HEK293 (cell line): Measurements from ENCODE around the gene WDR77.

Experiments
- CTCF ChIA-PET: fragments of 350-600 bp; formaldehyde crosslinking; extraction: SDS; loops from one replicate; lab custom pipeline; 2021; ENCODE audit warnings: antibody characterized with exemption; lab: Yijun Ruan, JAX
- POLR2A ChIA-PET: fragments of 300-600 bp; formaldehyde crosslinking; extraction: SDS; loops from one replicate; lab custom pipeline; 2020; ENCODE audit warnings: antibody characterized with exemption, inconsistent platforms; lab: Yijun Ruan, JAX
- H3K27ac ChIP-seq: fragments of 200-500 bp; sonication (Bioruptor generic); 2 replicates; pipeline ENCODE4 v1.5.1; 2014; ENCODE audit warnings: low read depth, low read length, control low read depth, inconsistent platforms; ENCODE audit errors: extremely low read depth
- H3K36me3 ChIP-seq, 2 experiments: fragments of 200-500 bp in 1 of 2; sonication (Bioruptor generic) in 1 of 2; 1 replicate in 1 of 2; 2 replicates in 1 of 2; pipeline ENCODE4 v1.5.1; 2014 to 2017; ENCODE audit warnings: inconsistent platforms in 2 of 2, low read length in 2 of 2; ENCODE audit not compliant: control insufficient read depth in 2 of 2, insufficient read depth in 1 of 2
- H3K4me1 ChIP-seq: fragments of 200-500 bp; sonication (Bioruptor generic); 2 replicates; pipeline ENCODE4 v1.5.1; 2014; ENCODE audit warnings: mild to moderate bottlenecking, low read length, inconsistent platforms; ENCODE audit not compliant: control insufficient read depth, insufficient read depth
- H3K4me3 ChIP-seq: 2 replicates; pipeline ENCODE4 v1.5.1; 2011; ENCODE audit warnings: low read depth, mild to moderate bottlenecking, control low read depth, low read length, moderate library complexity
- H3K9me3 ChIP-seq: fragments of 200-500 bp; sonication (Bioruptor generic); 2 replicates; pipeline ENCODE4 v1.5.1; 2014; ENCODE audit warnings: low read depth, low read length, inconsistent platforms; ENCODE audit not compliant: control insufficient read depth, insufficient read depth
- GLI4 ChIP-seq: fragments of 450-650 bp; formaldehyde crosslinking; IDR thresholded peaks from 2 replicates; pipeline ENCODE4 v1.5.1; 2016; ENCODE audit warnings: missing biosample characterization, missing genetic modification characterization
- KLF10 ChIP-seq: fragments of 450-650 bp; IDR thresholded peaks from 2 replicates; pipeline ENCODE4 v1.5.1; 2018; ENCODE audit warnings: missing biosample characterization, mild to moderate bottlenecking, missing genetic modification characterization
- KLF8 ChIP-seq: fragments of 450-650 bp; formaldehyde crosslinking; IDR thresholded peaks from 2 replicates; pipeline ENCODE4 v1.5.1; 2016; ENCODE audit warnings: missing biosample characterization, missing genetic modification characterization
- OSR2 ChIP-seq: fragments of 450-650 bp; formaldehyde crosslinking; IDR thresholded peaks from 2 replicates; pipeline ENCODE4 v1.5.1; 2016; ENCODE audit warnings: missing biosample characterization, missing genetic modification characterization
- PRDM1 ChIP-seq: fragments of 450-650 bp; formaldehyde crosslinking; IDR thresholded peaks from 2 replicates; pipeline ENCODE4; 2016; ENCODE audit warnings: missing biosample characterization, missing genetic modification characterization
- RBAK ChIP-seq: fragments of 450-650 bp; formaldehyde crosslinking; IDR thresholded peaks from 2 replicates; pipeline ENCODE4 v1.5.1; 2016; ENCODE audit warnings: missing biosample characterization, missing genetic modification characterization
- SP3 ChIP-seq: fragments of 450-650 bp; formaldehyde crosslinking; IDR thresholded peaks from 2 replicates; pipeline ENCODE4 v1.5.1; 2016; ENCODE audit warnings: missing biosample characterization, missing genetic modification characterization
- TRIM28 ChIP-seq: IDR thresholded peaks from 2 replicates; pipeline ENCODE4 v1.6.1; 2011; ENCODE audit warnings: low read length, control low read depth, borderline replicate concordance
- ZBTB1 ChIP-seq: fragments of 450-650 bp; formaldehyde crosslinking; IDR thresholded peaks from 2 replicates; pipeline ENCODE4 v1.5.1; 2016; ENCODE audit warnings: missing biosample characterization, missing genetic modification characterization
- ZNF10 ChIP-seq: fragments of 450-650 bp; formaldehyde crosslinking; IDR thresholded peaks from 2 replicates; pipeline ENCODE4 v1.5.1; 2017; ENCODE audit warnings: missing biosample characterization, missing genetic modification characterization
- ZNF157 ChIP-seq: fragments of 450-650 bp; formaldehyde crosslinking; IDR thresholded peaks from 2 replicates; pipeline ENCODE4 v1.5.1; 2016; ENCODE audit warnings: missing biosample characterization, missing genetic modification characterization
- ZNF16 ChIP-seq: fragments of 450-650 bp; formaldehyde crosslinking; IDR thresholded peaks from 2 replicates; pipeline ENCODE4 v1.5.1; 2016; ENCODE audit warnings: low read depth, missing biosample characterization, missing genetic modification characterization
- ZNF23 ChIP-seq: fragments of 450-650 bp; formaldehyde crosslinking; IDR thresholded peaks from 2 replicates; pipeline ENCODE4 v1.5.1; 2016; ENCODE audit warnings: missing biosample characterization, missing genetic modification characterization, borderline replicate concordance
- ZNF394 ChIP-seq: fragments of 450-650 bp; formaldehyde crosslinking; IDR thresholded peaks from 2 replicates; pipeline ENCODE4 v1.5.1; 2016; ENCODE audit warnings: missing biosample characterization, missing genetic modification characterization, mild to moderate bottlenecking, moderate library complexity, borderline replicate concordance
- ZNF404 ChIP-seq: fragments of 450-650 bp; formaldehyde crosslinking; IDR thresholded peaks from 2 replicates; pipeline ENCODE4 v1.5.1; 2017; ENCODE audit warnings: missing biosample characterization, missing genetic modification characterization
- ZNF433 ChIP-seq: fragments of 450-650 bp; formaldehyde crosslinking; IDR thresholded peaks from 2 replicates; pipeline ENCODE4 v1.5.1; 2016; ENCODE audit warnings: missing biosample characterization, missing genetic modification characterization, low read depth
- ZNF514 ChIP-seq: fragments of 450-650 bp; formaldehyde crosslinking; IDR thresholded peaks from 2 replicates; pipeline ENCODE4 v1.5.1; 2016; ENCODE audit warnings: missing biosample characterization, missing genetic modification characterization
- ZNF530 ChIP-seq: fragments of 450-650 bp; formaldehyde crosslinking; IDR thresholded peaks from 2 replicates; pipeline ENCODE4 v1.5.1; 2016; ENCODE audit warnings: low read depth, missing biosample characterization, missing genetic modification characterization
- ZNF548 ChIP-seq: fragments of 450-650 bp; formaldehyde crosslinking; IDR thresholded peaks from 2 replicates; pipeline ENCODE4 v1.5.1; 2016; ENCODE audit warnings: missing biosample characterization, missing genetic modification characterization
- ZNF555 ChIP-seq: fragments of 450-650 bp; formaldehyde crosslinking; conservative IDR thresholded peaks from 2 replicates; pipeline ENCODE4 v1.5.1; 2017; ENCODE audit warnings: missing biosample characterization, mild to moderate bottlenecking, missing genetic modification characterization, inconsistent platforms
- ZNF596 ChIP-seq: fragments of 450-650 bp; IDR thresholded peaks from 2 replicates; pipeline ENCODE4 v1.5.0; 2018; ENCODE audit warnings: missing biosample characterization, mild to moderate bottlenecking, missing genetic modification characterization, moderate library complexity
- ZNF624 ChIP-seq: fragments of 450-650 bp; formaldehyde crosslinking; IDR thresholded peaks from 2 replicates; pipeline ENCODE4 v1.5.1; 2017; ENCODE audit warnings: missing biosample characterization, missing genetic modification characterization
- ZNF791 ChIP-seq: fragments of 450-650 bp; formaldehyde crosslinking; IDR thresholded peaks from 2 replicates; pipeline ENCODE4 v1.5.1; 2016; ENCODE audit warnings: missing biosample characterization, missing genetic modification characterization
- TF ChIP-seq, protein P1 (sequence below): fragments of 450-650 bp; formaldehyde crosslinking; IDR thresholded peaks from 2 replicates; pipeline ENCODE4 v1.5.1; 2016; ENCODE audit warnings: missing biosample characterization, missing genetic modification characterization
- TF ChIP-seq, protein P2 (sequence below): fragments of 450-650 bp; formaldehyde crosslinking; IDR thresholded peaks from 2 replicates; pipeline ENCODE4 v1.5.1; 2017; ENCODE audit warnings: missing biosample characterization, missing genetic modification characterization
- TF ChIP-seq, protein P3 (sequence below): fragments of 450-650 bp; formaldehyde crosslinking; IDR thresholded peaks from 2 replicates; pipeline ENCODE4 v1.5.1; 2016; ENCODE audit warnings: missing biosample characterization, missing genetic modification characterization

WDR77 gene

DNA sequence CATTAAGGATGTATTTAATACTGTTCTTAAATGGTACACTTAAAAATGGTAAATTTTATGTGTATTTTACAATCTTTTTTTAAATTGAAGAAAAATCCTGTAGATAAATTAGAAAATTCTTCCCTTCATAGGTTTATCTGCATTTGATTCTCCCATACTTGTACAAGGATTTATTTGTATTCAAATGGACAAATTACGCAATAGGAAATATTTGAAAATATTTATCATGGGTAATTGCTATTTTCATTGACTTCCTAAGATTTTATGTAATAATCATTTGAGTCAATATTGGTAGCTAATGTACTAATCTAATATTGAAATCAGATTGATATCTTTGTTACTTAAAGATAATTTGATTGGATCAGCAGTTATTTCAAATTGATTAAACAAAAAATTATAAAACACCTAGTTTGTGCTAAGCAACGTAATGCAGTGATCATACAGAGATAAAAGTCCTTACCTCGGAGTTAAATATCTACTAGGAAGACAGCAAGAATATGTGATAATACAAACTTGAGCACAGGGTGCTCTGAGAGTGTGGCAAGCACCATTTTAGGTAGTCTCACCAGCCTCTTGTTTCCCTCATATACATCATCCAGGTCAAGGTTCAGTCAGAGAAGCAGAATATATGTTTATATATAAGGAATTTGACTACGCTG is 13.4 kb upstream of the WDR77 start:
- CTCF ChIA-PET, result interaction anchor here (0.6 to 1.5 kb wide), 4 partner anchors 9 to 992 kb away, joined by 3 to 4 read pairs (median 4); no protein-coding TSS in a partner anchor
- Histone ChIP-seq H3K9me3 (no peaks in the 10 kb centered on the region), H3K4me1 (peaks cover 3% of the 10 kb centered on the region; the same call in 1 of the 2 replicates), H3K27ac (no peak overlapping the region), H3K4me3 (no peak overlapping the region), H3K36me3 (peaks cover 22 to 54% of the 10 kb centered on the region in 2 experiments)
- TF ChIP-seq ZBTB1, result no peak
- TF ChIP-seq GLI4 (tag by site-specific recombination), result no peak
- TF ChIP-seq KLF8 (tag by site-specific recombination), result no peak
- TF ChIP-seq TRIM28, result no peak
- TF ChIP-seq ZNF394 (tag by site-specific recombination), result no peak
- TF ChIP-seq, protein P1, sequence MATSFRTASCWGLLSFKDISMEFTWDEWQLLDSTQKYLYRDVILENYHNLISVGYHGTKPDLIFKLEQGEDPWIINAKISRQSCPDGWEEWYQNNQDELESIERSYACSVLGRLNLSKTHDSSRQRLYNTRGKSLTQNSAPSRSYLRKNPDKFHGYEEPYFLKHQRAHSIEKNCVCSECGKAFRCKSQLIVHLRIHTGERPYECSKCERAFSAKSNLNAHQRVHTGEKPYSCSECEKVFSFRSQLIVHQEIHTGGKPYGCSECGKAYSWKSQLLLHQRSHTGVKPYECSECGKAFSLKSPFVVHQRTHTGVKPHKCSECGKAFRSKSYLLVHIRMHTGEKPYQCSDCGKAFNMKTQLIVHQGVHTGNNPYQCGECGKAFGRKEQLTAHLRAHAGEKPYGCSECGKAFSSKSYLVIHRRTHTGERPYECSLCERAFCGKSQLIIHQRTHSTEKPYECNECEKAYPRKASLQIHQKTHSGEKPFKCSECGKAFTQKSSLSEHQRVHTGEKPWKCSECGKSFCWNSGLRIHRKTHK, result no peak
- no peak for TF ChIP-seq OSR2 (tag by site-specific recombination)
- POLR2A ChIA-PET, result no interaction called here

DNA sequence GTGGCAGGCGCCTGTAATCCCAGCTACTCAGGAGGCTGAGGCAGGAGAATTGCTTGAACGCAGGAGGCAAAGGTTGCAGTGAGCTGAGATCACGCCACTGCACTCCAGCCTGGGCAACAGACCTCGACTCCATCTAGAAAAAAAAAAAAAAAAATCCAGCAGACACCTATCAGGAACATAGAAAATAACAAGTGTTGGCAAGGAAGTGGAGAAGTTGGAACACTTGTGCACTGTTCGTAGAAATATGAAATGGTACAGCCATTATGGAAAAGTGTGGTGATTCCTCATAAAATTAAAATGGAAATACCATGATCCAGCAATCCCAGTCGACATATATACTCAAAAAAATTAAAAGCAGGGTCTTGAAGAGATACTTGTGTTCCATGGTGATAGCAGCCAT is 12.7 kb upstream of the WDR77 start:
- Histone ChIP-seq H3K4me3 (no peak overlapping the region), H3K36me3 (peaks cover 26 to 58% of the 10 kb centered on the region in 2 experiments), H3K9me3 (no peaks in the 10 kb centered on the region), H3K27ac (no peak overlapping the region), H3K4me1 (peaks cover 3% of the 10 kb centered on the region; the same call in 1 of the 2 replicates)
- TF ChIP-seq ZNF548 (tag by site-specific recombination), result no peak
- TF ChIP-seq, protein P2, sequence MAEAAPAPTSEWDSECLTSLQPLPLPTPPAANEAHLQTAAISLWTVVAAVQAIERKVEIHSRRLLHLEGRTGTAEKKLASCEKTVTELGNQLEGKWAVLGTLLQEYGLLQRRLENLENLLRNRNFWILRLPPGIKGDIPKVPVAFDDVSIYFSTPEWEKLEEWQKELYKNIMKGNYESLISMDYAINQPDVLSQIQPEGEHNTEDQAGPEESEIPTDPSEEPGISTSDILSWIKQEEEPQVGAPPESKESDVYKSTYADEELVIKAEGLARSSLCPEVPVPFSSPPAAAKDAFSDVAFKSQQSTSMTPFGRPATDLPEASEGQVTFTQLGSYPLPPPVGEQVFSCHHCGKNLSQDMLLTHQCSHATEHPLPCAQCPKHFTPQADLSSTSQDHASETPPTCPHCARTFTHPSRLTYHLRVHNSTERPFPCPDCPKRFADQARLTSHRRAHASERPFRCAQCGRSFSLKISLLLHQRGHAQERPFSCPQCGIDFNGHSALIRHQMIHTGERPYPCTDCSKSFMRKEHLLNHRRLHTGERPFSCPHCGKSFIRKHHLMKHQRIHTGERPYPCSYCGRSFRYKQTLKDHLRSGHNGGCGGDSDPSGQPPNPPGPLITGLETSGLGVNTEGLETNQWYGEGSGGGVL (tag by site-specific recombination), result no peak
- no peak for TF ChIP-seq ZNF23 (tag by site-specific recombination)
- no peak for TF ChIP-seq PRDM1 (tag by site-specific recombination)
- TF ChIP-seq, protein P3, sequence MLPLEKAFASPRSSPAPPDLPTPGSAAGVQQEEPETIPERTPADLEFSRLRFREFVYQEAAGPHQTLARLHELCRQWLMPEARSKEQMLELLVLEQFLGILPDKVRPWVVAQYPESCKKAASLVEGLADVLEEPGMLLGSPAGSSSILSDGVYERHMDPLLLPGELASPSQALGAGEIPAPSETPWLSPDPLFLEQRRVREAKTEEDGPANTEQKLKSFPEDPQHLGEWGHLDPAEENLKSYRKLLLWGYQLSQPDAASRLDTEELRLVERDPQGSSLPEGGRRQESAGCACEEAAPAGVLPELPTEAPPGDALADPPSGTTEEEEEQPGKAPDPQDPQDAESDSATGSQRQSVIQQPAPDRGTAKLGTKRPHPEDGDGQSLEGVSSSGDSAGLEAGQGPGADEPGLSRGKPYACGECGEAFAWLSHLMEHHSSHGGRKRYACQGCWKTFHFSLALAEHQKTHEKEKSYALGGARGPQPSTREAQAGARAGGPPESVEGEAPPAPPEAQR (tag by site-specific recombination), result no peak
- no peak for TF ChIP-seq SP3
- TF ChIP-seq RBAK (tag by site-specific recombination), result no peak
- TF ChIP-seq ZNF791 (tag by site-specific recombination), result no peak
- TF ChIP-seq ZNF157, result no peak
- TF ChIP-seq ZNF596 (tag by site-specific recombination), result no peak
- TF ChIP-seq ZNF530 (tag by site-specific recombination), result no peak
- TF ChIP-seq KLF10 (tag by site-specific recombination), result no peak
- no peak for TF ChIP-seq ZNF16
- TF ChIP-seq ZNF10, result no peak
- TF ChIP-seq ZNF555 (tag by site-specific recombination), result no peak
- no peak for TF ChIP-seq ZNF433 (tag by site-specific recombination)
- no peak for TF ChIP-seq OSR2 (tag by site-specific recombination)
- TF ChIP-seq ZNF404, result no peak
- no peak for TF ChIP-seq ZNF514 (tag by site-specific recombination)
- TF ChIP-seq ZNF624 (tag by site-specific recombination), result no peak
- POLR2A ChIA-PET, result interaction anchor here (0.6 to 0.7 kb wide), 2 partner anchors 278 to 289 kb away, joined by 4 to 5 read pairs; partner anchors contain the start of gene INKA2
- CTCF ChIA-PET, result interaction anchor here (0.6 kb wide), 1 partner anchor 249 kb away, joined by 3 read pairs; no protein-coding TSS in a partner anchor
